ENCODE measurements around the gene EPHA2.

The EPHA2 gene

GRCh38 chr1:16149702-16150488 is 6.0 kb downstream of the EPHA2 start:
- DNase-seq (ENCODE audit: low read depth) = no peak

GRCh38 chr1:16149146-16149545 is 6.7 kb downstream of the EPHA2 start:
- no peak for DNase-seq (ENCODE audit: low read depth)

GRCh38 chr1:16148329-16149092 is 7.4 kb downstream of the EPHA2 start:
- DNase-seq (ENCODE audit: low read depth) = no peak

DNA sequence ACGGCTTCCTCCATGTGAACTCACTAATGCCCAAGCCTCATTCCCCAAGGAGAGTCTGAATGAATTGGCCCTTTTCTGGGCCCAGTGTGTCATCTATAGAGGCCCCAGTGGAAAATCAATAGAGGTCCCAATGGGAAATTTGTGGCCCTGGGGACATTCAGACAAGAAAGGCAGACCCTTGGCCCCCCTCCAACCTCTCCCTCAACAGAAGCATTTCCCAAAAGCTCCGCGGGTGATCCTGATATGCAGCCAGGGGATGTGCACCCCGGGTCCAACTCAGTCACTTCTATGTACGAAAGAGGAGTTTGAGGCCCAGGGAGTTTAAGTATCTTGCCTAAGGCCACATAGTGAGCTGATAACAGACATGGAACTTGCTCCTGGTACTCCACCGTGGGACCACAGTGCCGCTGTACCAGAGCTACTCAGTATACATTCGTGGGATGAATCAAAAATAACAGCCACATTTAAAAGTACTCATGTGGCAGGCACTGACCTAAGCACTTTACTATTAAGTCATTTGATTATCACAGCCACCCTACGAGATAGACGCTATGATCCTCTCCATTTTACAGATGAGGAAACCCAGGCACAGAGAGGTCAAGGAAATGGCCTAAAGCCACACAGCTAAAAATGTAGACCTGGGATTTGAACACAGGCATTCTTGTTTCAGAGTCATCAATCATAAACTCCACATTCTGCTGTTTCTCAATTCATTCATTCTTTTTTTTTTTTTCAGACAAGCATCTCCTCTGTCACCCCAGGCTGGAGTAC is 8.5 kb downstream of the EPHA2 start:
- no peak for DNase-seq (ENCODE audit: low read depth)

- no peak for DNase-seq (ENCODE audit: low read depth)
Observed at GRCh38 chr1:16146279-16147155, 9.4 kb downstream of the EPHA2 start.

DNA sequence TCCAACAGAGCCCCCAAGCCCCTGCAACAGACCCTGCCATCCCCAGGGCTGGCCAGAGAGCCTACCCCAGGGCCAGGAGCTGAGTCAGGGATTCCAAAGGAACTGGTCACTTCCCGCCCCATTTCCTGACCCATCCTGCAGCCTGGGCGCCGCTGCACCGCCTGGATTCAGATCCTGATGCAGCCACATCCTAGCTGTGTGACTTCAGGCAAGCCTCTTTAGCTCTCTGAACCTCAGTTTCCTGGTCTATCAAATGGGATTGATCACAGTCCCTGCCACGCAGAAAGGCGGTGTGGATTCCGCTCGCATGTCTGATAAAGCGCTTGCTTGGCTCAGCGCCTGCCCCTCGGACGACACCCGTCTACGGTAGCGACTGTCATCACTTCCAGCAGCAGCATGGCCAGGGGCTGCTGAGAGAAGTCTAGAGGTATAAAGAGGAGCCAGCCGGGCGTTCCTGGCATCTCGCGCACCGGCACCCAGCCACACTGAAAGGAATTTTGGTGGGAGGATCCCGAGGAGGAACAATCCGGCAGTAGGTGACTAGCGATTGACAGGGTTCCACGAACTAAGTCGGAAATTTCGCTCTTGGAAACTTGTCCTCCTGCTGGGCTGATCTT is 10.1 kb downstream of the EPHA2 start:
- DNase-seq (ENCODE audit: low read depth) = no peak

- DNase-seq (ENCODE audit: low read depth) = no peak
Observed at GRCh38 chr1:16145030-16145661, 10.7 kb downstream of the EPHA2 start.

DNA sequence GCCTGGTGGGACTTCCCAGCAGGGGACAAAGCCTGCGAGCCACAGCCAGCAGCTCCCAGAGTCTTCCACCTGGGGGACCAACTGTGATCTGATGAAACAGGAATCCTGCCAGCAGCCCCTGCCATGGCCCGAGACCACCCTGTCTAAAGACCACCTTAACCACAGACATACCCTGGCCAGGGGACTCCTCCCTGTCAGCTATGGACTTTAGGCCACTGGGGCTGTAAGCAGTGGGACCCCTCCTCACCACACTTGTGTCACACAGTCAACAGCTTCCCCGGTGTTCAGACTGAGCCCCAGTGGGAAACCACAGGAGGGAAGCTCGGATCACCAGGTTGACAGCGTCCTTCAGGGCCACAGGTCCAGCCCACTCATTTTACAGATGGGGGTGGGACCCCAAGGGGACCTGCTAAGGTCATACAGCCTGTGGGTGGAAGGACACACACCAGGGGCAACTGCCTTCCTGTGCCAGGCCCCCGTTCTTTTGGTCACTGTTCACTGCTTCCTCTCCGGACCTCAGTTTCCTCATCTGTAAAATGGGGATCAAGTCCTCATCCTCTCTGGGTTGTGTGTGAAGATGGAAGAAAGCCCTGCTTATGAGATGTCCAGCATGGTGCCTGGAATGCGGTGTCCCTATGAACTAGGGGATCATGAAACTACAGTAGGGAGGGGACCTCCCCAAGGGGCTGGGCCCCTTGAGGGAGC is 11.4 kb downstream of the EPHA2 start:
- DNase-seq (ENCODE audit: low read depth) = no peak

GRCh38 chr1:16143566-16144324 is 12.1 kb downstream of the EPHA2 start:
- DNase-seq (ENCODE audit: low read depth) = no peak

- DNase-seq (ENCODE audit: low read depth) = no peak
Observed at GRCh38 chr1:16143005-16143565, 12.8 kb downstream of the EPHA2 start.

- DNase-seq (ENCODE audit: low read depth) = no peak
Observed at GRCh38 chr1:16142383-16142995, 13.4 kb downstream of the EPHA2 start.

- no peak for DNase-seq (ENCODE audit: low read depth)
Observed at GRCh38 chr1:16141573-16142336, 14.1 kb downstream of the EPHA2 start.

DNA sequence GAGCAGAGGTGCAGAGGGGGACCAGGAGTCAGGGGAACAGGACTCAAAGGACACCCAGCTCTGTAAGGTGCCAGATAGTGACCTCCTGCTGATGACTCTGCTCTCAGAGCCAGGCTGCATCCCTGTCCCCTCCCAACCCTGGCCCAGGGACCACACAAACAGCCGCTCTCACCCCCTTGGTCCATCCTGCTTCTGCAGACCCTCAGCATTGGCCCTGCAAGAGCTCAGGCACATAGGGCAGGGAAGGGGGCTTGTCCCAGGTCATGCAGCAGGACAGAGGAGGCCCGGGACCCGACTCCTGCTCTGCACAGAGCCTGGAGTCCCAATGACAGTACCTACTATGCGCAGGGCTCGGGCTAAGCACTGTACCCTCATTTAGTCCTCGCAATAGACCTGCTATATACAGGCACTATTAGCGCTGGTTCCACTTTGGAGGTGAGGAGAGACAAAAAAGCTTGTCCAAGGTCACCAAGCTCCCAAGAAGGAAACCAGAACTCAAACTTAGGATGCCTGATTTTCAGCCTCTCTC is 15.7 kb downstream of the EPHA2 start:
- DNase-seq (ENCODE audit: low read depth) = no peak

GRCh38 chr1:16139473-16139962 is 16.4 kb downstream of the EPHA2 start:
- DNase-seq (ENCODE audit: low read depth) = no peak

GRCh38 chr1:16138772-16139221 is 17.1 kb downstream of the EPHA2 start:
- DNase-seq (ENCODE audit: low read depth) = no peak

GRCh38 chr1:16137890-16138467 is 17.9 kb downstream of the EPHA2 start:
- no peak for DNase-seq (ENCODE audit: low read depth)

- DNase-seq (ENCODE audit: low read depth) = no peak
Observed at GRCh38 chr1:16135501-16135900, 20.4 kb downstream of the EPHA2 start.
